Keratinocyte (primary cell): ENCODE measurements around the gene SRPRB. TPM values are rescaled to one million over a fixed set of nuclear protein-coding genes. Genes with fewer than 3 reads are reported as not detected.
"Not testable (repeated sequence)": the region's sequence is repeated elsewhere in the genome, so short reads cannot be mapped to it uniquely, and the experiment has no call there.

Source experiments
- DNase-seq: peaks from one replicate; pipeline ENCODE4 v3.0.0-alpha.2; 2011; ENCODE audit warnings: low read depth, missing footprints, low spot score
- FAIRE-seq: peaks from 2 replicates; lab custom pipeline; 2011; peaks lifted over from hg19 to GRCh38; lab: Jason Lieb, UNC
- H2AFZ ChIP-seq: 2 replicates; pipeline ENCODE4 v1.6.0; 2012; ENCODE audit warnings: low read length, control low read depth, inconsistent platforms; ENCODE audit not compliant: control insufficient read depth
- H3K27ac ChIP-seq: 2 replicates; pipeline ENCODE4 v1.5.1; 2011; ENCODE audit warnings: low read length; ENCODE audit not compliant: control insufficient read depth, insufficient read depth
- H3K27me3 ChIP-seq: 3 replicates; pipeline ENCODE4 v1.6.0; 2011; ENCODE audit warnings: low read length; ENCODE audit not compliant: control insufficient read depth, insufficient read depth; ENCODE audit errors: extremely low read depth
- H3K36me3 ChIP-seq, 2 experiments: 2 replicates in 1 of 2; 3 replicates in 1 of 2; pipeline ENCODE4 v1.5.1; 2011; ENCODE audit warnings: low read length in 2 of 2, mild to moderate bottlenecking in 1 of 2; ENCODE audit not compliant: control insufficient read depth in 2 of 2, insufficient read depth in 2 of 2; ENCODE audit errors: extremely low read depth in 1 of 2
- H3K4me1 ChIP-seq: 3 replicates; pipeline ENCODE4 v1.5.1; 2011; ENCODE audit warnings: low read length; ENCODE audit not compliant: control insufficient read depth, insufficient read depth; ENCODE audit errors: extremely low read depth
- H3K4me2 ChIP-seq: 3 replicates; pipeline ENCODE4 v1.6.0; 2011; ENCODE audit warnings: low read depth, low read length; ENCODE audit not compliant: control insufficient read depth, insufficient read depth; ENCODE audit errors: extremely low read depth
- H3K4me3 ChIP-seq, 3 experiments: fragments of 200-600 bp in 1 of 3; sonication (generic) in 1 of 3; 2 replicates in 2 of 3; 3 replicates in 1 of 3; pipeline ENCODE4 v1.5.1; 2011 to 2016; ENCODE audit warnings: low read length in 3 of 3, mild to moderate bottlenecking in 3 of 3, control low read depth in 2 of 3, inconsistent platforms in 1 of 3, low read depth in 1 of 3, mixed read lengths in 1 of 3, mixed run types in 1 of 3, moderate library complexity in 1 of 3; ENCODE audit not compliant: control insufficient read depth in 2 of 3, insufficient read depth in 2 of 3; ENCODE audit errors: extremely low read depth in 1 of 3
- H3K79me2 ChIP-seq: 2 replicates; pipeline ENCODE4 v1.6.0; 2012; ENCODE audit warnings: low read length; ENCODE audit not compliant: control insufficient read depth, insufficient read depth
- H3K9ac ChIP-seq: 3 replicates; pipeline ENCODE4 v1.6.0; 2011; ENCODE audit warnings: low read length; ENCODE audit not compliant: control insufficient read depth, insufficient read depth; ENCODE audit errors: extremely low read depth
- H3K9me1 ChIP-seq: 3 replicates; pipeline ENCODE4 v1.6.0; 2011; ENCODE audit warnings: low read length; ENCODE audit not compliant: control insufficient read depth, insufficient read depth; ENCODE audit errors: extremely low read depth
- H3K9me3 ChIP-seq: 2 replicates; pipeline ENCODE4 v1.5.1; 2012; ENCODE audit warnings: low read depth, low read length; ENCODE audit not compliant: control insufficient read depth
- H4K20me1 ChIP-seq: 3 replicates; pipeline ENCODE4 v1.6.0; 2011; ENCODE audit warnings: low read length; ENCODE audit not compliant: control insufficient read depth, insufficient read depth; ENCODE audit errors: extremely low read depth
- CTCF ChIP-seq, 3 experiments: IDR thresholded peaks in 1 of 3; conservative IDR thresholded peaks in 1 of 3; optimal IDR thresholded peaks in 1 of 3; 2 replicates in 2 of 3; 3 replicates in 1 of 3; pipeline versions ENCODE3 to v1.5.1; 2011; ENCODE audit warnings: low read length in 3 of 3, mild to moderate bottlenecking in 3 of 3, moderate library complexity in 2 of 3, control low read depth in 1 of 3, inconsistent platforms in 1 of 3; ENCODE audit not compliant: insufficient read depth in 2 of 3; ENCODE audit errors: extremely low read depth in 1 of 3
- EZH2 ChIP-seq: IDR thresholded peaks from one replicate; pipeline ENCODE4 v1.6.1; 2012; ENCODE audit warnings: inconsistent platforms, mild to moderate bottlenecking, low read length, moderate library complexity
- dilution Hi-C: fragments of 300-500 bp; cut with MboI; formaldehyde crosslinking; loops from one replicate; pipeline ENCODE4 v1.7.0; 2020; ENCODE audit warnings: low sequenced_read_pairs; ENCODE audit not compliant: extremely low pct_ligation_motif_present
- polyA plus RNA-seq, 5 experiments: library from polyadenylated mRNA; depleted of rRNA in 3 of 5; stranded (reverse) in 3 of 5; stranded (forward) in 1 of 5; unstranded in 1 of 5; fragments of >200 nt; gene quantifications; 1 replicate in 1 of 5; 2 replicates in 3 of 5; 3 replicates in 1 of 5; pipeline versions ENCODE4 v1.2.1 to v1.2.3, GENCODE V29; 2011 to 2012; ENCODE audit warnings: missing spikeins in 2 of 5, low read depth in 1 of 5, low replicate concordance in 1 of 5

SRPRB gene
- polyA plus RNA-seq, 1 donor (not counting 4 experiments of a cell fraction or from before 2014, with no cell fraction given) = 55.9 TPM

DNA sequence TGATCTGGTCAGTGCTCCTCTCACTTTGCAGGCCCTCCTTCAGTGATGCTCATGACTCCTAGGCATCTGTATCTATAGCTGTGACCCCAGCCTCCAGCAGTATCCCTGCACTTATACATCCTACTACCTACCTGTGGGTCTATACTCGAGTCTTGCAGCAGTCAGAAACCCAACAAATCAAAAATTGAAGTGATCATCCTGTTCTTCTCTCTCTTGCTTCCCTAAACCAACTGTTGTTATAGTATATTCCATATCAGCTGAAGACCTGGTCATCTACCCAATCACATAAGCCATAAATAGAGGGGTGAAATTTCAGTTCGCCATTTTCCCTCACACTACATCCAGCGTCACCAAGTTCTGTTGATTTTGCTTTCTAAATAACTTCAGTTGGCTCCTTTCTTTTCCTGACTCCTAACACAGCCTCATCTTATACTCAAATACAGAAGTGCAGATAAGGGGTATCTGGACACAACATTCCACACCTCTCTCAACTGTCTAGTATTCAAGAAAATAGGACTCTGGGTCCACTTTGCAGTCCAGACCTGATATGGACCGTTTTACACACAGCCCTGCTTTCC lies 25.9 kb upstream of the SRPRB start:
- Histone ChIP-seq H3K27me3 (peaks cover 9% of the 10 kb centered on the region), H4K20me1 (no peaks in the 10 kb centered on the region), H3K4me3 (no peak overlapping the region), H3K36me3 (no peaks in the 10 kb centered on the region), H3K9me3 (no peaks in the 10 kb centered on the region), H3K4me1 (peaks cover 3% of the 10 kb centered on the region), H3K27ac (no peak overlapping the region), H3K79me2 (no peaks in the 10 kb centered on the region), H2AFZ (no peak overlapping the region), H3K9ac (no peak overlapping the region), H3K4me2 (no peak overlapping the region), H3K9me1 (no peaks in the 10 kb centered on the region)
- dilution Hi-C loops = no loop called here
- FAIRE-seq (no peak), DNase-seq (no peak)
- TF ChIP-seq CTCF (optimal IDR thresholded peaks at IDR 0.05 in 1 of 3, IDR thresholded peaks at IDR 0.05 in 1 of 3, conservative IDR thresholded peaks at IDR 0.05 in 1 of 3; ENCODE audit: extremely low read depth in 1 of 3, insufficient read depth in 2 of 3, low read length in 3 of 3) (no peak), EZH2 (no peak)

GRCh38 chr3:133780756-133781155 lies 24.9 kb upstream of the SRPRB start:
- H3K79me2 ChIP-seq, H3K36me3 ChIP-seq, FAIRE-seq, DNase-seq, H3K4me1 ChIP-seq, H3K9me1 ChIP-seq, H4K20me1 ChIP-seq, dilution Hi-C loops, H3K9me3 ChIP-seq, H3K27ac ChIP-seq, H2AFZ ChIP-seq, H3K9ac ChIP-seq, H3K4me2 ChIP-seq, H3K4me3 ChIP-seq, H3K27me3 ChIP-seq: not testable (repeated sequence)

DNA sequence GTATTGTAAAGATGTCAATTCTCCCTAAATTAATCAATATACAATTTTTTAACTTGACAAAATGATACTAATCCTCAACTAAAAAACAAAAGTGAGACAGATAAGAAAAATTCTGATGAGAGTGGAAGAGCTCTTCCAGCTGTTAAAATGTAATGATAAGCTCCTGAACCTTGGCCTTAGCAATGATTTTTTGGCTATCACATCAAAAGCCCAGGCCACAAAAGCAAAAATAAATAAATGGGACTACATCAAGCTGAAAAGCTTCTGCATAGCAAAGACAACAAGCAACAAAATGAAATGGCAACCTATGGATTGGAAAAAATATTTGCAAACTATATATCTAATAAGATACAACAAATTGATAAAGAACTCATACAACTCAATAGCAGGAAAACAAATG lies 24.0 kb upstream of the SRPRB start:
- Histone ChIP-seq H3K4me1 (peaks cover 3% of the 10 kb centered on the region), H3K27ac (no peak overlapping the region), H3K4me2 (no peak overlapping the region), H3K9ac (no peak overlapping the region), H3K9me3 (no peaks in the 10 kb centered on the region), H3K9me1 (no peaks in the 10 kb centered on the region), H3K36me3 (no peaks in the 10 kb centered on the region), H2AFZ (no peak overlapping the region), H3K27me3 (peaks cover 9% of the 10 kb centered on the region), H4K20me1 (no peaks in the 10 kb centered on the region), H3K79me2 (no peaks in the 10 kb centered on the region), H3K4me3 (no peak overlapping the region)
- dilution Hi-C loops = no loop called here
- DNase-seq (no peak), FAIRE-seq (no peak)
- TF ChIP-seq CTCF (optimal IDR thresholded peaks at IDR 0.05 in 1 of 3, IDR thresholded peaks at IDR 0.05 in 1 of 3, conservative IDR thresholded peaks at IDR 0.05 in 1 of 3; ENCODE audit: extremely low read depth in 1 of 3, insufficient read depth in 2 of 3, low read length in 3 of 3) (no peak), EZH2 (no peak)
